Mesendoderm (in vitro differentiated cells): Measurements from ENCODE around the gene FSD1.

Experiments used
- DNase-seq: peaks from one replicate; pipeline ENCODE4 v3.0.0; 2013
- H2AK5ac ChIP-seq: 2 replicates; pipeline ENCODE4 v1.6.1; 2013; ENCODE audit warnings: low read length, inconsistent platforms
- H2BK120ac ChIP-seq: 2 replicates; pipeline ENCODE4 v1.6.1; 2013; ENCODE audit warnings: low read depth, mild to moderate bottlenecking, low read length, moderate library complexity, mixed read lengths
- H2BK15ac ChIP-seq: replicated peaks from 2 replicates; pipeline ENCODE4 v1.6.1; 2013; ENCODE audit warnings: low read depth, mild to moderate bottlenecking, moderate library complexity
- H2BK5ac ChIP-seq: 2 replicates; pipeline ENCODE4 v1.6.1; 2013; ENCODE audit warnings: low read length, inconsistent platforms
- H3K18ac ChIP-seq: 2 replicates; pipeline ENCODE4 v1.6.1; 2013; ENCODE audit warnings: mild to moderate bottlenecking, low read length, mixed read lengths
- H3K23ac ChIP-seq: one replicate; pipeline ENCODE4 v1.6.1; 2013; ENCODE audit warnings: low read length
- H3K27ac ChIP-seq: 2 replicates; pipeline ENCODE4 v1.5.1; 2013; ENCODE audit warnings: low read depth, mild to moderate bottlenecking, inconsistent platforms, low read length, moderate library complexity
- H3K27me3 ChIP-seq: 2 replicates; pipeline ENCODE4 v1.6.1; 2013; ENCODE audit warnings: low read length, control low read depth, mild to moderate bottlenecking, inconsistent platforms; ENCODE audit not compliant: insufficient read depth, poor library complexity
- H3K36me3 ChIP-seq: 2 replicates; pipeline ENCODE4 v1.6.1; 2013; ENCODE audit warnings: low read length, inconsistent platforms; ENCODE audit not compliant: control insufficient read depth, insufficient read depth
- H3K4ac ChIP-seq: one replicate; pipeline ENCODE4 v1.6.1; 2013; ENCODE audit warnings: low read depth, mild to moderate bottlenecking, low read length, moderate library complexity
- H3K4me1 ChIP-seq: 2 replicates; pipeline ENCODE4 v1.6.1; 2013; ENCODE audit warnings: low read depth, low read length, inconsistent platforms; ENCODE audit not compliant: control insufficient read depth
- H3K4me2 ChIP-seq: 2 replicates; pipeline ENCODE4 v1.6.1; 2013; ENCODE audit warnings: low read length
- H3K4me3 ChIP-seq: 2 replicates; pipeline ENCODE4 v1.5.1; 2013; ENCODE audit warnings: mild to moderate bottlenecking, low read length
- H3K56ac ChIP-seq: one replicate; pipeline ENCODE4 v1.6.1; 2013; ENCODE audit warnings: low read length
- H3K79me1 ChIP-seq: 2 replicates; pipeline ENCODE4 v1.6.1; 2013; ENCODE audit warnings: low read length, inconsistent platforms
- H3K79me2 ChIP-seq: 2 replicates; pipeline ENCODE4 v1.6.1; 2013; ENCODE audit warnings: mild to moderate bottlenecking, low read length; ENCODE audit not compliant: control insufficient read depth, insufficient read depth
- H3K9ac ChIP-seq: 2 replicates; pipeline ENCODE4 v1.6.1; 2013; ENCODE audit warnings: low read length, inconsistent platforms
- H4K5ac ChIP-seq: one replicate; pipeline ENCODE4 v1.6.1; 2013; ENCODE audit warnings: low read length
- H4K8ac ChIP-seq: one replicate; pipeline ENCODE4 v1.6.1; 2013; ENCODE audit warnings: low read depth, mild to moderate bottlenecking, control low read depth, low read length, moderate library complexity
- WGBS: extraction: QIAGEN DNeasy Blood & Tissue Kit; methylation state at CpG from one replicate; pipeline ENCODE4 v1.1.7; 2013; ENCODE audit warnings: low lambda C conversion rate, missing lambda C conversion rate; ENCODE audit not compliant: insufficient coverage; ENCODE audit errors: extremely low coverage; 5-methylcytosine and 5-hydroxymethylcytosine counted together

FSD1 gene

DNA sequence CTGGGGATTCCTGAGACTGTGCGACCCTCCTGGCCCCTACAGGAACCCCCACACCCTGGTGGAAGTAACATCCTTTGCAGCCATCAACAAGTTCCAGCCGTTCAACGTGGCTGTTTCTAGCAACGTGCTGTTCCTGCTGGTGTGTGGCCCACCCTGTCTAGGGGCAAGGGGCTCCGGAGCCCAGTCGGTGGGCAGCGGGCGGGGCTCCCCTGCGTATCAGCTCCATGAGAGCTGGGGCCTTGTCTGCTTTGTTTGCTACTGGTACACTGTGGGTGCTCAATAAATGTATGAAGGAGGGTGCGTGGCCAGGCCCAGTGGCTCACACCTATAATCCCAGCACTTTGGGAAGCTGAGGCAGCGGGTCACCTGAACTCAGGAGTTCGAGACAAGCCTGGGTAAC, 49.9 kb downstream of the FSD1 start:
- no CpG with 5 or more reads among the region's 12 CpGs for WGBS
- no peak overlapping the region for H3K4ac ChIP-seq
- no peak overlapping the region for H2AK5ac ChIP-seq

GRCh38 chr19:4354897-4355296, 50.5 kb downstream of the FSD1 start:
- no peak overlapping the region for H3K56ac ChIP-seq
- H3K4me3 ChIP-seq: no peak overlapping the region
- no peak overlapping the region for H2BK120ac ChIP-seq
- H3K23ac ChIP-seq: no peak overlapping the region
- H4K8ac ChIP-seq: no peak overlapping the region
- no peak overlapping the region for H3K4me2 ChIP-seq
- H3K9ac ChIP-seq: no peak overlapping the region
- no peak overlapping the region for H4K5ac ChIP-seq
- no CpG with 5 or more reads among the region's 17 CpGs for WGBS
- H3K18ac ChIP-seq: no peak overlapping the region
- no peaks in the 10 kb centered on the region for H3K79me2 ChIP-seq
- H3K4ac ChIP-seq: no peak overlapping the region
- no peak for DNase-seq
- H2BK5ac ChIP-seq: no peak overlapping the region
- peaks cover 4% of the 10 kb centered on the region for H3K36me3 ChIP-seq
- no peaks in the 10 kb centered on the region for H3K79me1 ChIP-seq
- no peaks in the 10 kb centered on the region for H3K4me1 ChIP-seq
- no peak overlapping the region for H3K27ac ChIP-seq
- H2BK15ac ChIP-seq: no peak overlapping the region
- no peaks in the 10 kb centered on the region for H3K27me3 ChIP-seq
- no peak overlapping the region for H2AK5ac ChIP-seq

More for the DNA sequence above, 49.9 kb downstream of the FSD1 start:
- Histone ChIP-seq H3K27me3 (no peaks in the 10 kb centered on the region), H3K23ac (no peak overlapping the region), H3K36me3 (peaks cover 3% of the 10 kb centered on the region), H3K79me2 (no peaks in the 10 kb centered on the region), H4K5ac (no peak overlapping the region), H3K4me1 (no peaks in the 10 kb centered on the region), H3K56ac (no peak overlapping the region), H3K18ac (no peak overlapping the region), H3K4me3 (no peak overlapping the region), H3K4me2 (no peak overlapping the region), H2BK15ac (no peak overlapping the region), H4K8ac (no peak overlapping the region), H3K9ac (no peak overlapping the region), H2BK120ac (no peak overlapping the region), H2BK5ac (no peak overlapping the region), H3K27ac (no peak overlapping the region), H3K79me1 (no peaks in the 10 kb centered on the region)
- no peak for DNase-seq

GRCh38 chr19:4357095-4357797, 52.8 kb downstream of the FSD1 start:
- H3K23ac ChIP-seq: no peak overlapping the region
- H2BK5ac ChIP-seq: no peak overlapping the region
- no peaks in the 10 kb centered on the region for H3K79me2 ChIP-seq
- no peak overlapping the region for H4K5ac ChIP-seq
- H3K56ac ChIP-seq: no peak overlapping the region
- no peak overlapping the region for H3K4ac ChIP-seq
- H3K27me3 ChIP-seq: no peaks in the 10 kb centered on the region
- no peak overlapping the region for H2BK15ac ChIP-seq
- H3K36me3 ChIP-seq: peaks cover 4% of the 10 kb centered on the region
- H4K8ac ChIP-seq: no peak overlapping the region
- H2AK5ac ChIP-seq: no peak overlapping the region
- no peak overlapping the region for H2BK120ac ChIP-seq
- no peaks in the 10 kb centered on the region for H3K79me1 ChIP-seq
- DNase-seq: no peak
- H3K18ac ChIP-seq: no peak overlapping the region
- H3K9ac ChIP-seq: no peak overlapping the region
- WGBS: no CpG with 5 or more reads among the region's 23 CpGs
- no peaks in the 10 kb centered on the region for H3K4me1 ChIP-seq
- H3K27ac ChIP-seq: no peak overlapping the region
- H3K4me2 ChIP-seq: no peak overlapping the region
- no peak overlapping the region for H3K4me3 ChIP-seq

DNA sequence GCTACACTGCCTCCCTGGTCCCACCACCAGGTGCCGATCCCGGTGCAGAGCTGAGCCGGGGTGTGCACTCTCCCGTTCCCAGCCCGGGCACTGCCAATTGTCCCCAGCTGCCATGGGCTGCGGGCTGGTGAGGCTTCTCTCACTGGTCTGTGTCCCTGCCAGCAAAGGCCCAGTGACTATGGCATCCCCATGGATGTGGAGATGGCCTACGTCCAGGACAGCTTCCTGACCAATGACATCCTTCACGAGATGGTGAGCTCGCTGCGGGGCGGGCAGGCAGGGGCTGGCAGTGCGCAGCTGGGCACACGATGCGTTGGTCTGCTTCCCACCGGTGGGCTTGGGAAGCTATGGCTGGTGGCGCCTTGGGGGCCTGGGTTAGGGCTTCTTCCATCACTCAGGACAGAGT, 53.5 kb downstream of the FSD1 start:
- no peak for DNase-seq
- Histone ChIP-seq H2AK5ac (no peak overlapping the region), H3K27ac (no peak overlapping the region), H2BK15ac (no peak overlapping the region), H3K4me1 (no peaks in the 10 kb centered on the region), H3K56ac (no peak overlapping the region), H3K23ac (no peak overlapping the region), H3K4ac (no peak overlapping the region), H3K36me3 (peaks cover 4% of the 10 kb centered on the region), H3K4me2 (no peak overlapping the region), H4K5ac (no peak overlapping the region), H3K79me2 (no peaks in the 10 kb centered on the region), H3K18ac (no peak overlapping the region), H3K27me3 (no peaks in the 10 kb centered on the region), H3K4me3 (no peak overlapping the region), H3K9ac (no peak overlapping the region), H3K79me1 (no peaks in the 10 kb centered on the region), H4K8ac (no peak overlapping the region), H2BK5ac (no peak overlapping the region), H2BK120ac (no peak overlapping the region)
- WGBS: no CpG with 5 or more reads among the region's 16 CpGs

GRCh38 chr19:4358709-4359626, 54.6 kb downstream of the FSD1 start:
- Histone ChIP-seq H3K18ac (no peak overlapping the region), H4K8ac (no peak overlapping the region), H3K4ac (no peak overlapping the region), H3K23ac (no peak overlapping the region), H4K5ac (no peak overlapping the region), H3K4me2 (no peak overlapping the region), H3K36me3 (peaks cover 7% of the 10 kb centered on the region), H3K4me3 (no peak overlapping the region), H3K27me3 (no peaks in the 10 kb centered on the region), H3K4me1 (no peaks in the 10 kb centered on the region), H3K79me1 (no peaks in the 10 kb centered on the region), H3K79me2 (no peaks in the 10 kb centered on the region), H2BK15ac (no peak overlapping the region), H3K9ac (no peak overlapping the region), H3K56ac (no peak overlapping the region), H2AK5ac (no peak overlapping the region), H2BK120ac (no peak overlapping the region), H2BK5ac (no peak overlapping the region), H3K27ac (no peak overlapping the region)
- no CpG with 5 or more reads among the region's 25 CpGs for WGBS
- no peak for DNase-seq
